GM12891 (cell line): Measurements from ENCODE around the gene SSTR5.

ENCODE experiments used
- PAX5 ChIP-seq: IDR thresholded peaks from 2 replicates; pipeline ENCODE4 v1.6.1; 2011; ENCODE audit warnings: low read length, moderate library complexity, mild to moderate bottlenecking; ENCODE audit not compliant: insufficient read depth, severe bottlenecking
- POLR2A ChIP-seq: IDR thresholded peaks from 2 replicates; pipeline ENCODE4 v1.6.1; 2011; ENCODE audit warnings: low read depth, low read length, control low read depth
- POLR2AphosphoS5 ChIP-seq: IDR thresholded peaks from 2 replicates; pipeline ENCODE4 v1.6.1; 2011; ENCODE audit warnings: low read depth, low read length, control low read depth
- POU2F2 ChIP-seq: IDR thresholded peaks from 2 replicates; pipeline ENCODE4 v1.6.1; 2011; ENCODE audit warnings: low read depth, mild to moderate bottlenecking, control low read depth, low read length, moderate library complexity
- SPI1 ChIP-seq: IDR thresholded peaks from 2 replicates; pipeline ENCODE4 v1.6.1; 2011; ENCODE audit warnings: low read depth, low read length, control low read depth
- TAF1 ChIP-seq: IDR thresholded peaks from 2 replicates; pipeline ENCODE4 v1.6.1; 2011; ENCODE audit warnings: low read depth, low read length, control low read depth

DNA sequence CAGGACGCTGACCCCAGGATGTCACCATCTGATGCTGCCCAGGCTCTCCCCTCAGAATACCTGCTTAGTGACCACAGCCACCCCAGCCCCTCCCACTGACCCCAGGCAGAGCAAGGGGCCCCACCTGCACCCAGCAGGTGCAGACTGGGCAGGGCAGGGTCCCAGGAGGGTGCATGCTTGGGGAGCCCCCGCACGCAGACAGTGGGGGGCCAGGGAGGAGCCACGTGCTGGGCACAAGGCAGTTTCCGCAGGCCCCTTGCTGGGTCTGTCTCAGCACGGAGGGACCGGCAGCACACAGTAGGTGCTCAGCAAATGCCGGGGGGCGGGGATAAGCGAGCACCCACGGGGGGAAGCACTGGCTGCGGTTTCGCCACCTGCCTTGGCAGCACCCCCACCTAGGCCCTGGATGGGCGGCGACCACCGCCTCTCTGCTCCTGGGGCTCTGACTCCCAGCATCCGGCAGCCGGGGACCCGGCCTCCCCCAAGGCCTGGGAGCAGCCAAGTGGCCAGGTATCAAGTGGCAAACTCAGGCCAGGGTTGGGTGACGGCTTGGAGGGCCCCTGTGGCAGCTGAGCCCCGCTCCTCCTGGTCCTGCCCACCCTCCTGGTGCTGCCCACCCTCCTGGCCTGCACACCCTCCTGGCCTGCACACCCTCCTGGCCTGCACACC, 18.7 kb upstream of the SSTR5 start:
- TF ChIP-seq POLR2A (no peak), POLR2AphosphoS5 (no peak), TAF1 (no peak), POU2F2 (no peak), SPI1 (no peak), PAX5 (no peak)
